Heart left ventricle (tissue), 13 donors: ENCODE results near the gene F13B.

Experiments used
- CTCF ChIP-seq, 12 donors: fragments of 200-600 bp; sonication (generic) in 4 of 12; IDR thresholded peaks; one replicate each; pipeline versions ENCODE4 v1.5.0 to v1.8.0; 2018 to 2022; ENCODE audit warnings: antibody characterized with exemption in 12 of 12, mild to moderate bottlenecking in 5 of 12
- POLR2A ChIP-seq, 2 donors: fragments of 450-650 bp; IDR thresholded peaks; one replicate each; pipeline ENCODE4 v1.6.1; 2017; ENCODE audit warnings: antibody characterized with exemption in 2 of 2, mild to moderate bottlenecking in 2 of 2, moderate library complexity in 2 of 2
- donor health status: ischemic (EF 13 %, LVEDD 7.1; RV severe dilation, severe dysfunction).
- donor health status: DM: no; HTN: yes; CAD: no.
- donor health status: DM: no; HTN: no; CAD: no.
- donor health status: ischemic (EF 25% LVEDD 6.9; RV normal size, moderate dysfunction).
- donor health status: ischemic (EF 25% LVEDD 5.7; RV mildly dilated, moderate dysfunction).
- donor health status: ischemic (EF 35%, LVEDD 5.7; RV mildly dilated, moderate dysfunction).
- donor health status: nonischemic (EF 11% LVEDD 7.7; RV severe dilation, severe dysfunction).
- donor health status: DM: yes; HTN: yes; CAD: no.
- donor health status: PGD.
- donor health status: ischemic (EF 29% LVEDD 5.4; RV normal size, mild dysfunction).
- donor health status: nonischemic (EF 23%, LVEDD 6.1; RV moderate dilation, normal function).

- TF ChIP-seq CTCF (IDR thresholded peaks at IDR 0.05): no peak
- no peak for TF ChIP-seq POLR2A (IDR thresholded peaks at IDR 0.05)
These were observed 29.1 kb upstream of the F13B start for GRCh38 chr1:197096137-197096536.
